HepG2 (cell line): ENCODE measurements around the gene PCDHB1. TPM values are rescaled to one million over a fixed set of nuclear protein-coding genes. Genes with fewer than 3 reads are reported as not detected.

Experiments used
- ELF1 ChIP-seq: sonication (generic); formaldehyde crosslinking; IDR thresholded peaks from 2 replicates; pipeline ENCODE4 v1.4.0; 2020; ENCODE audit warnings: missing genetic modification reagents
- ERF ChIP-seq: IDR thresholded peaks from 2 replicates; pipeline ENCODE4 v1.6.1; 2018; ENCODE audit warnings: missing biosample characterization, missing genetic modification reagents
- FOSL2 ChIP-seq: sonication (generic); formaldehyde crosslinking; IDR thresholded peaks from 2 replicates; pipeline ENCODE4 v1.4.0; 2020; ENCODE audit warnings: missing genetic modification reagents
- KLF6 ChIP-seq: IDR thresholded peaks from 2 replicates; pipeline ENCODE4 v1.8.0; 2016; ENCODE audit warnings: missing biosample characterization, missing genetic modification reagents
- MIXL1 ChIP-seq: IDR thresholded peaks from 2 replicates; pipeline ENCODE4 v1.6.1; 2016
- POLR2A ChIP-seq, 2 experiments: IDR thresholded peaks; 2 replicates each; pipeline ENCODE4 v1.6.1; 2011; ENCODE audit warnings: low read depth in 2 of 2, low read length in 2 of 2, mild to moderate bottlenecking in 1 of 2, moderate library complexity in 1 of 2; ENCODE audit not compliant: insufficient read depth in 1 of 2
- STAG1 ChIP-seq: sonication (generic); formaldehyde crosslinking; IDR thresholded peaks from 2 replicates; pipeline ENCODE4 v1.4.0; 2020; ENCODE audit warnings: missing genetic modification reagents
- ZNF264 ChIP-seq: sonication (generic); formaldehyde crosslinking; IDR thresholded peaks from 2 replicates; pipeline ENCODE4 v1.4.0; 2020; ENCODE audit warnings: missing genetic modification reagents
- polyA plus RNA-seq, 8 experiments: library from polyadenylated mRNA; depleted of rRNA in 3 of 8; stranded (reverse) in 7 of 8; unstranded in 1 of 8; fragments of >200 nt; fragmentation: Illumina TruSeq in 4 of 8; extraction: Trizol in 4 of 8; gene quantifications; 2 replicates each; pipeline versions ENCODE4 v1.2.1 to v1.2.3, GENCODE V29; 2011 to 2016; ENCODE audit warnings: low read depth in 4 of 8, missing spikeins in 1 of 8, mixed read lengths in 1 of 8; ENCODE audit not compliant: insufficient read depth in 1 of 8
- total RNA-seq, 5 experiments: library from RNA; depleted of rRNA; stranded (reverse); fragments of >200 nt; fragmentation: Illumina TruSeq; extraction: Trizol; gene quantifications; 2 replicates each; pipeline ENCODE4 v1.2.3, GENCODE V29; 2016; ENCODE audit warnings: low read depth in 1 of 5
- TF ChIP-seq, protein P1 (sequence below): sonication (generic); formaldehyde crosslinking; IDR thresholded peaks from 2 replicates; pipeline ENCODE4 v1.8.0; 2022; ENCODE audit warnings: mild to moderate bottlenecking, missing genetic modification reagents, borderline replicate concordance
- TF ChIP-seq, protein P2 (sequence below): sonication (generic); formaldehyde crosslinking; IDR thresholded peaks from 2 replicates; pipeline ENCODE4 v1.4.0; 2020; ENCODE audit warnings: missing genetic modification reagents, borderline replicate concordance
- TF ChIP-seq, protein P3 (sequence below), 2 experiments: sonication (generic) in 1 of 2; formaldehyde crosslinking in 1 of 2; IDR thresholded peaks; 2 replicates each; pipeline versions ENCODE4 v1.4.0 to v1.6.1; 2018 to 2020; ENCODE audit warnings: missing genetic modification reagents in 2 of 2, borderline replicate concordance in 1 of 2, low read depth in 1 of 2, mild to moderate bottlenecking in 1 of 2, missing biosample characterization in 1 of 2

Gene PCDHB1
- total and polyA plus RNA-seq, 2 of the 13 experiments (the other 11 are each of a cell fraction or from before 2014, with no cell fraction given), result not detected

GRCh38 chr5:141094481-141095262, 43.5 kb downstream of the PCDHB1 start, which contains the start of gene PCDHB2 (continued):
- TF ChIP-seq KLF6 (CRISPR knock-in tag), result 0 out of 2 replicates have a peak, but pooled peaks have one; percentile 28
- TF ChIP-seq STAG1 (CRISPR knock-in tag), result peak; percentile 64
- peak; percentile 81; the same call in 1 of the 2 replicates for TF ChIP-seq ZNF264
- TF ChIP-seq, protein P1, sequence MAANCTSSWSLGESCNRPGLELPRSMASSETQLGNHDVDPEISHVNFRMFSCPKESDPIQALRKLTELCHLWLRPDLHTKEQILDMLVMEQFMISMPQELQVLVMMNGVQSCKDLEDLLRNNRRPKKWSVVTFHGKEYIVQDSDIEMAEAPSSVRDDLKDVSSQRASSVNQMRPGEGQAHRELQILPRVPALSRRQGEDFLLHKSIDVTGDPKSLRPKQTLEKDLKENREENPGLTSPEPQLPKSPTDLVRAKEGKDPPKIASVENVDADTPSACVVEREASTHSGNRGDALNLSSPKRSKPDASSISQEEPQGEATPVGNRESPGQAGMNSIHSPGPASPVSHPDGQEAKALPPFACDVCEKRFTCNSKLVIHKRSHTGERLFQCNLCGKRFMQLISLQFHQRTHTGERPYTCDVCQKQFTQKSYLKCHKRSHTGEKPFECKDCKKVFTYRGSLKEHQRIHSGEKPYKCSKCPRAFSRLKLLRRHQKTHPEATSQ (CRISPR knock-in tag), result 0 out of 2 replicates have a peak, but pooled peaks have one; percentile 54
- TF ChIP-seq MIXL1, result 0 out of 2 replicates have a peak, but pooled peaks have one; percentile 37
- peak; percentile 59 to 69 for TF ChIP-seq POLR2A (IDR thresholded peaks at IDR 0.05; ENCODE audit: insufficient read depth in 1 of 2, low read depth in 2 of 2, low read length in 2 of 2)
- TF ChIP-seq, protein P2, sequence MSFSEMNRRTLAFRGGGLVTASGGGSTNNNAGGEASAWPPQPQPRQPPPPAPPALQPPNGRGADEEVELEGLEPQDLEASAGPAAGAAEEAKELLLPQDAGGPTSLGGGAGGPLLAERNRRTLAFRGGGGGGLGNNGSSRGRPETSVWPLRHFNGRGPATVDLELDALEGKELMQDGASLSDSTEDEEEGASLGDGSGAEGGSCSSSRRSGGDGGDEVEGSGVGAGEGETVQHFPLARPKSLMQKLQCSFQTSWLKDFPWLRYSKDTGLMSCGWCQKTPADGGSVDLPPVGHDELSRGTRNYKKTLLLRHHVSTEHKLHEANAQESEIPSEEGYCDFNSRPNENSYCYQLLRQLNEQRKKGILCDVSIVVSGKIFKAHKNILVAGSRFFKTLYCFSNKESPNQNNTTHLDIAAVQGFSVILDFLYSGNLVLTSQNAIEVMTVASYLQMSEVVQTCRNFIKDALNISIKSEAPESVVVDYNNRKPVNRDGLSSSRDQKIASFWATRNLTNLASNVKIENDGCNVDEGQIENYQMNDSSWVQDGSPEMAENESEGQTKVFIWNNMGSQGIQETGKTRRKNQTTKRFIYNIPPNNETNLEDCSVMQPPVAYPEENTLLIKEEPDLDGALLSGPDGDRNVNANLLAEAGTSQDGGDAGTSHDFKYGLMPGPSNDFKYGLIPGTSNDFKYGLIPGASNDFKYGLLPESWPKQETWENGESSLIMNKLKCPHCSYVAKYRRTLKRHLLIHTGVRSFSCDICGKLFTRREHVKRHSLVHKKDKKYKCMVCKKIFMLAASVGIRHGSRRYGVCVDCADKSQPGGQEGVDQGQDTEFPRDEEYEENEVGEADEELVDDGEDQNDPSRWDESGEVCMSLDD (CRISPR knock-in tag), result no peak
- TF ChIP-seq, protein P3, sequence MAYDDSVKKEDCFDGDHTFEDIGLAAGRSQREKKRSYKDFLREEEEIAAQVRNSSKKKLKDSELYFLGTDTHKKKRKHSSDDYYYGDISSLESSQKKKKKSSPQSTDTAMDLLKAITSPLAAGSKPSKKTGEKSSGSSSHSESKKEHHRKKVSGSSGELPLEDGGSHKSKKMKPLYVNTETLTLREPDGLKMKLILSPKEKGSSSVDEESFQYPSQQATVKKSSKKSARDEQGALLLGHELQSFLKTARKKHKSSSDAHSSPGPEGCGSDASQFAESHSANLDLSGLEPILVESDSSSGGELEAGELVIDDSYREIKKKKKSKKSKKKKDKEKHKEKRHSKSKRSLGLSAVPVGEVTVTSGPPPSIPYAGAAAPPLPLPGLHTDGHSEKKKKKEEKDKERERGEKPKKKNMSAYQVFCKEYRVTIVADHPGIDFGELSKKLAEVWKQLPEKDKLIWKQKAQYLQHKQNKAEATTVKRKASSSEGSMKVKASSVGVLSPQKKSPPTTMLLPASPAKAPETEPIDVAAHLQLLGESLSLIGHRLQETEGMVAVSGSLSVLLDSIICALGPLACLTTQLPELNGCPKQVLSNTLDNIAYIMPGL (CRISPR knock-in tag; IDR thresholded peaks at IDR 0.05; ENCODE audit: borderline replicate concordance in 1 of 2, low read depth in 1 of 2), result peak; percentile 92 to 97
- TF ChIP-seq FOSL2, result 0 out of 2 replicates have a peak, but pooled peaks have one; percentile 7
- TF ChIP-seq ERF (CRISPR knock-in tag), result peak; percentile 47; the same call in 1 of the 2 replicates
- TF ChIP-seq ELF1 (CRISPR knock-in tag), result peak; percentile 60; the same call in 1 of the 2 replicates
